WTC11 (cell line): ENCODE measurements around the gene NUDT3. TPM values are rescaled to one million over a fixed set of nuclear protein-coding genes. Genes with fewer than 3 reads are reported as not detected.
A peak's percentile ranks its signal among the peaks of the same experiment; 100 is the strongest.

Experiments used
- ATAC-seq: fragments of 200-7000 bp; cut with Tn5 transposase; 2 replicates; pipeline ENCODE4 v1.10.0; 2021; ENCODE audit warnings: mild to moderate bottlenecking, moderate library complexity
- CTCF ChIA-PET: fragments of 300-600 bp; sonication (Branson Sonifier 250); formaldehyde crosslinking; loops from one replicate; lab custom pipeline; 2021; ENCODE audit warnings: antibody characterized with exemption; lab: Charles Lee
- POLR2A ChIA-PET: fragments of 350-600 bp; sonication (Branson Sonifier 250); formaldehyde crosslinking; loops from one replicate; lab custom pipeline; 2021; ENCODE audit warnings: antibody characterized with exemption; lab: Charles Lee
- DNase-seq: peaks from one replicate; pipeline ENCODE4 v3.0.0; 2021; ENCODE audit warnings: low spot score
- H3K27ac Mint-ChIP-seq: 2 replicates; pipeline ENCODE4 v1.8.0; 2021; ENCODE audit warnings: mixed read lengths
- H3K27me3 Mint-ChIP-seq: 2 replicates; pipeline ENCODE4 v1.8.0; 2021; ENCODE audit warnings: low read depth, mild to moderate bottlenecking, moderate library complexity, mixed read lengths
- H3K36me3 Mint-ChIP-seq: 2 replicates; pipeline ENCODE4 v1.8.0; 2021; ENCODE audit warnings: mixed read lengths
- H3K4me1 Mint-ChIP-seq: 2 replicates; pipeline ENCODE4 v1.8.0; 2022; ENCODE audit warnings: mixed read lengths
- H3K4me3 Mint-ChIP-seq: 2 replicates; pipeline ENCODE4 v1.8.0; 2021; ENCODE audit warnings: mild to moderate bottlenecking, moderate library complexity, mixed read lengths
- H3K9me3 Mint-ChIP-seq: 2 replicates; pipeline ENCODE4 v1.8.0; 2021; ENCODE audit warnings: mixed read lengths
- ARID4B ChIP-seq: sonication (generic); formaldehyde crosslinking; IDR thresholded peaks from 2 replicates; pipeline ENCODE4 v1.8.0; 2023; ENCODE audit warnings: missing genetic modification reagents, mild to moderate bottlenecking, borderline replicate concordance
- ATF6 ChIP-seq: sonication (generic); formaldehyde crosslinking; IDR thresholded peaks from 2 replicates; pipeline ENCODE4 v1.8.1; 2023; ENCODE audit warnings: mild to moderate bottlenecking, missing genetic modification reagents
- ETV6 ChIP-seq: sonication (generic); formaldehyde crosslinking; IDR thresholded peaks from 2 replicates; pipeline ENCODE4 v1.8.1; 2022; ENCODE audit warnings: mild to moderate bottlenecking, missing genetic modification reagents
- HMGXB4 ChIP-seq: sonication (generic); formaldehyde crosslinking; IDR thresholded peaks from 2 replicates; pipeline ENCODE4 v1.8.1; 2023; ENCODE audit warnings: mild to moderate bottlenecking, moderate library complexity, missing genetic modification reagents
- IRF1 ChIP-seq: sonication (generic); formaldehyde crosslinking; IDR thresholded peaks from 2 replicates; pipeline ENCODE4 v1.8.0; 2023; ENCODE audit warnings: missing genetic modification reagents
- NR3C1 ChIP-seq: sonication (generic); formaldehyde crosslinking; conservative IDR thresholded peaks from 2 replicates; pipeline ENCODE4 v1.8.1; 2023; ENCODE audit warnings: low read depth, mild to moderate bottlenecking, missing genetic modification reagents
- OVOL2 ChIP-seq: fragments of 250-450 bp; sonication (Bioruptor Pico); IDR thresholded peaks from 2 replicates; pipeline ENCODE4 v1.9.0; 2021; ENCODE audit warnings: mild to moderate bottlenecking, borderline replicate concordance
- STAT6 ChIP-seq: sonication (generic); formaldehyde crosslinking; conservative IDR thresholded peaks from 2 replicates; pipeline ENCODE4 v1.8.1; 2023; ENCODE audit warnings: mild to moderate bottlenecking, low read depth, missing genetic modification reagents, moderate library complexity
- ZBTB43 ChIP-seq: sonication (generic); formaldehyde crosslinking; IDR thresholded peaks from 2 replicates; pipeline ENCODE4 v1.8.1; 2023; ENCODE audit warnings: mild to moderate bottlenecking, missing genetic modification reagents
- total RNA-seq: library from RNA; stranded (reverse); gene quantifications from 3 replicates; pipeline ENCODE4 v1.2.3, GENCODE V29; 2021

The NUDT3 gene
- total RNA-seq, 1 experiment from 2014 or later = 30.0 TPM

GRCh38 chr6:34249469-34250261, 142.8 kb downstream of the NUDT3 start:
- POLR2A ChIA-PET = interaction anchor here (0.5 to 2.2 kb wide), 8 partner anchors 13 to 177 kb away, joined by 3 to 13 read pairs (median 4); partner anchors contain the start of genes HMGA1 and RPS10

GRCh38 chr6:34248727-34249468, 143.6 kb downstream of the NUDT3 start, which contains the start of gene SMIM29:
Gene SMIM29, minus strand, starts transcription at chr6:34249006. Its CDS starts 1,215 bp downstream, at chr6:34247791.
- Mint-ChIP-seq H3K27ac (peak within 1 kb of the TSS; percentile 83), H3K36me3 (peaks cover 10% of the 10 kb centered on the region), H3K9me3 (no peaks in the 10 kb centered on the region), H3K27me3 (no peaks in the 10 kb centered on the region), H3K4me3 (peak within 1 kb of the TSS; percentile 88), H3K4me1 (peaks cover 29% of the 10 kb centered on the region)
- POLR2A ChIA-PET = interaction anchor here (0.9 to 2.2 kb wide), 8 partner anchors 12 to 177 kb away, joined by 3 to 13 read pairs (median 4); partner anchors contain the start of genes HMGA1 and RPS10
- peak; percentile 68 for ATAC-seq
- CTCF ChIA-PET = interaction anchor here (0.6 to 3.5 kb wide), 42 partner anchors 9 to 360 kb away, joined by 3 to 51 read pairs (median 4); partner anchors contain the start of genes GRM4, HMGA1, NUDT3 and RPS10
- DNase-seq = peak; percentile 98
- TF ChIP-seq ATF6 (CRISPR knock-in tag) (no peak), IRF1 (no peak), ZBTB43 (CRISPR knock-in tag) (peak; percentile 63; the same call in 1 of the 2 replicates), OVOL2 (CRISPR knock-in tag) (no peak), ETV6 (CRISPR knock-in tag) (peak; percentile 73), NR3C1 (CRISPR knock-in tag) (no peak), ARID4B (CRISPR knock-in tag) (peak; percentile 72; the same call in 1 of the 2 replicates)

More at GRCh38 chr6:34249469-34250261, 142.8 kb downstream of the NUDT3 start:
- no peak for TF ChIP-seq STAT6 (CRISPR knock-in tag)
- no peak for TF ChIP-seq NR3C1 (CRISPR knock-in tag)
- TF ChIP-seq HMGXB4 (CRISPR knock-in tag) = no peak
- ATAC-seq (peak; percentile 6), DNase-seq (no peak)
- CTCF ChIA-PET = interaction anchor here (0.6 to 3.5 kb wide), 41 partner anchors 8 to 359 kb away, joined by 3 to 51 read pairs (median 4); partner anchors contain the start of genes HMGA1, NUDT3 and RPS10
- Mint-ChIP-seq H3K27me3 (no peaks in the 10 kb centered on the region), H3K9me3 (no peaks in the 10 kb centered on the region), H3K36me3 (peaks cover 10% of the 10 kb centered on the region), H3K4me3 (peak overlapping the region; percentile 88), H3K4me1 (peaks cover 26% of the 10 kb centered on the region), H3K27ac (no peak overlapping the region; the same call in 1 of the 2 replicates)
